ENCODE results near the gene CD200R1L.
A peak's percentile ranks its signal among the peaks of the same experiment; 100 is the strongest.

The CD200R1L gene

GRCh38 chr3:112791736-112792135, 54.9 kb downstream of the CD200R1L start:
- DNase-seq (ENCODE audit: low read depth in 3 of 3), result no peak

- no peak for DNase-seq (ENCODE audit: low read depth in 3 of 3)
Measured at GRCh38 chr3:112789787-112790186, 56.9 kb downstream of the CD200R1L start.

GRCh38 chr3:112786881-112787579, 59.6 kb downstream of the CD200R1L start:
- DNase-seq (ENCODE audit: low read depth in 3 of 3), result no peak

GRCh38 chr3:112786002-112786590, 60.6 kb downstream of the CD200R1L start:
- no peak for DNase-seq (ENCODE audit: low read depth in 3 of 3)

GRCh38 chr3:112785321-112786001, 61.2 kb downstream of the CD200R1L start:
- DNase-seq (ENCODE audit: low read depth in 3 of 3), result no peak

- no peak for DNase-seq (ENCODE audit: low read depth in 3 of 3)
Measured at GRCh38 chr3:112782491-112782890, 64.2 kb downstream of the CD200R1L start.

GRCh38 chr3:112781599-112781998, 65.1 kb downstream of the CD200R1L start:
- DNase-seq (ENCODE audit: low read depth in 3 of 3), result no peak

- DNase-seq (ENCODE audit: low read depth in 3 of 3), result no peak
Measured at GRCh38 chr3:112779558-112780480, 66.8 kb downstream of the CD200R1L start.

GRCh38 chr3:112779011-112779410, 67.7 kb downstream of the CD200R1L start:
- DNase-seq (ENCODE audit: low read depth in 3 of 3), result no peak

- no peak for DNase-seq (ENCODE audit: low read depth in 3 of 3)
Measured at GRCh38 chr3:112778353-112778948, 68.2 kb downstream of the CD200R1L start.

GRCh38 chr3:112777811-112778210, 68.9 kb downstream of the CD200R1L start:
- no peak for DNase-seq (ENCODE audit: low read depth in 3 of 3)

GRCh38 chr3:112776836-112777235, 69.8 kb downstream of the CD200R1L start:
- no peak for DNase-seq (ENCODE audit: low read depth in 3 of 3)

- DNase-seq (ENCODE audit: low read depth in 3 of 3), result no peak
Measured at GRCh38 chr3:112776000-112776399, 70.7 kb downstream of the CD200R1L start.

- DNase-seq (ENCODE audit: low read depth in 3 of 3), result no peak
Measured at GRCh38 chr3:112775011-112775742, 71.5 kb downstream of the CD200R1L start.

- DNase-seq (ENCODE audit: low read depth in 3 of 3), result no peak
Measured at GRCh38 chr3:112774293-112774926, 72.3 kb downstream of the CD200R1L start.

- no peak for DNase-seq (ENCODE audit: low read depth in 3 of 3)
Measured at GRCh38 chr3:112773864-112774263, 72.8 kb downstream of the CD200R1L start.

GRCh38 chr3:112770951-112771350, 75.7 kb downstream of the CD200R1L start:
- DNase-seq (ENCODE audit: low read depth in 3 of 3), result no peak

GRCh38 chr3:112770032-112770626, 76.5 kb downstream of the CD200R1L start:
- DNase-seq (ENCODE audit: low read depth in 3 of 3), result peak in 1 of 3 experiments; percentile 5

GRCh38 chr3:112769286-112769978, 77.2 kb downstream of the CD200R1L start:
- no peak for DNase-seq (ENCODE audit: low read depth in 3 of 3)

Measured in stimulated activated CD4-positive, alpha-beta T cell treated with anti-CD3 and anti-CD28 coated beads, TNF-alpha, amount 100 ng/mL, for 4 hours (primary cell).